Endothelial cell of umbilical vein (primary cell): Measurements from ENCODE around the gene SOX10. TPM values are rescaled to one million over a fixed set of nuclear protein-coding genes. Genes with fewer than 3 reads are reported as not detected.

ENCODE experiments used
- BruUV-seq: library from RNA; stranded (reverse); fragments of 400-500 nt; replicated peaks from 2 replicates; lab custom pipeline; 2021; lab: Mats Ljungman, UMichigan
- CTCF ChIA-PET: fragments of 300-600, 350-600 bp; sonication (Branson Sonifier 250); formaldehyde crosslinking; loops from one replicate; lab custom pipeline; 2021; ENCODE audit warnings: antibody characterized with exemption, inconsistent platforms; lab: Charles Lee
- POLR2A ChIA-PET: fragments of 300-600, 350-600 bp; sonication (Branson Sonifier 250); formaldehyde crosslinking; loops from one replicate; lab custom pipeline; 2021; ENCODE audit warnings: antibody characterized with exemption, inconsistent platforms; lab: Charles Lee
- DNase-seq: peaks from one replicate; pipeline ENCODE4 v3.0.0-alpha.2; 2011; ENCODE audit warnings: low read depth, low spot score
- FAIRE-seq: peaks from 2 replicates; lab custom pipeline; 2011; peaks lifted over from hg19 to GRCh38; lab: Jason Lieb, UNC
- H2AFZ ChIP-seq: 2 replicates; pipeline ENCODE4 v1.6.0; 2012; ENCODE audit warnings: low read depth, low read length, control low read depth, inconsistent platforms
- H3K27ac ChIP-seq: 2 replicates; pipeline ENCODE4 v1.5.1; 2011; ENCODE audit warnings: low read depth, mild to moderate bottlenecking, control low read depth, low read length, moderate library complexity; ENCODE audit not compliant: insufficient read depth
- H3K27me3 ChIP-seq, 2 experiments: 2 replicates each; pipeline versions ENCODE4 v1.6.0 to v1.6.1; 2011; ENCODE audit warnings: low read length in 2 of 2, mixed read lengths in 1 of 2; ENCODE audit not compliant: control insufficient read depth in 2 of 2, insufficient read depth in 2 of 2
- H3K36me3 ChIP-seq, 2 experiments: 2 replicates in 1 of 2; 3 replicates in 1 of 2; pipeline ENCODE4 v1.5.1; 2011; ENCODE audit warnings: low read length in 2 of 2, mild to moderate bottlenecking in 1 of 2, moderate library complexity in 1 of 2; ENCODE audit not compliant: control insufficient read depth in 2 of 2, insufficient read depth in 2 of 2; ENCODE audit errors: extremely low read depth in 1 of 2
- H3K4me1 ChIP-seq: 3 replicates; pipeline ENCODE4 v1.5.1; 2011; ENCODE audit warnings: mild to moderate bottlenecking, low read length; ENCODE audit not compliant: control insufficient read depth, insufficient read depth; ENCODE audit errors: extremely low read depth
- H3K4me2 ChIP-seq: 2 replicates; pipeline ENCODE4 v1.6.1; 2011; ENCODE audit warnings: low read length, control low read depth, mixed read lengths; ENCODE audit not compliant: insufficient read depth
- H3K4me3 ChIP-seq, 3 experiments: fragments of 200-600 bp in 1 of 3; sonication (generic), shearing (Covaris generic) in 1 of 3; replicated peaks in 1 of 3; 2 replicates each; pipeline ENCODE4 v1.5.1; 2011 to 2016; ENCODE audit warnings: control low read depth in 3 of 3, low read length in 3 of 3, mild to moderate bottlenecking in 2 of 3, inconsistent platforms in 1 of 3, low read depth in 1 of 3, moderate library complexity in 1 of 3; ENCODE audit not compliant: insufficient read depth in 1 of 3
- H3K79me2 ChIP-seq: 2 replicates; pipeline ENCODE4 v1.6.0; 2012; ENCODE audit warnings: low read length, inconsistent platforms; ENCODE audit not compliant: control insufficient read depth, insufficient read depth
- H3K9ac ChIP-seq: replicated peaks from 2 replicates; pipeline ENCODE3; 2011; ENCODE audit warnings: low read length, control low read depth; ENCODE audit not compliant: insufficient read depth; ENCODE audit errors: extremely low read depth
- H3K9me1 ChIP-seq: replicated peaks from 3 replicates; pipeline ENCODE4 v1.6.0; 2011; ENCODE audit warnings: mild to moderate bottlenecking, low read length; ENCODE audit not compliant: control insufficient read depth, insufficient read depth; ENCODE audit errors: extremely low read depth
- H3K9me3 ChIP-seq: replicated peaks from 2 replicates; pipeline ENCODE4 v1.5.1; 2012; ENCODE audit warnings: low read length, inconsistent platforms; ENCODE audit not compliant: control insufficient read depth, insufficient read depth
- H4K20me1 ChIP-seq: replicated peaks from 2 replicates; pipeline ENCODE3; 2011; ENCODE audit warnings: mild to moderate bottlenecking, low read length; ENCODE audit not compliant: control insufficient read depth, insufficient read depth; ENCODE audit errors: extremely low read depth
- CTCF ChIP-seq, 2 donors: IDR thresholded peaks; 1 replicate in 1 of 2; 2 replicates in 1 of 2; pipeline ENCODE4 v1.5.1; 2011; ENCODE audit warnings: low read length in 2 of 2, mild to moderate bottlenecking in 2 of 2, moderate library complexity in 2 of 2, control low read depth in 1 of 2, inconsistent platforms in 1 of 2, low read depth in 1 of 2; ENCODE audit not compliant: insufficient read depth in 1 of 2; ENCODE audit errors: extremely low read depth in 1 of 2
- FOS ChIP-seq: IDR thresholded peaks from 2 replicates; pipeline ENCODE4 v1.6.1; 2011; ENCODE audit warnings: mild to moderate bottlenecking, low read length, moderate library complexity, borderline replicate concordance; ENCODE audit not compliant: insufficient read depth
- MYC ChIP-seq: IDR thresholded peaks from one replicate; pipeline ENCODE4 v1.6.1; 2011; ENCODE audit warnings: mild to moderate bottlenecking, low read depth, low read length
- POLR2A ChIP-seq: IDR thresholded peaks from 2 replicates; pipeline ENCODE4 v1.6.1; 2012; ENCODE audit warnings: low read depth, mild to moderate bottlenecking, control low read depth, low read length
- POLR2AphosphoS5 ChIP-seq: IDR thresholded peaks from 2 replicates; pipeline ENCODE4 v1.6.1; 2012; ENCODE audit warnings: low read depth, mild to moderate bottlenecking, control low read depth, low read length, moderate library complexity; ENCODE audit not compliant: insufficient read depth
- dilution Hi-C: fragments of 300-500 bp; cut with MboI; formaldehyde crosslinking; loops from one replicate; pipeline ENCODE4 v1.15.0; 2019; ENCODE audit warnings: low sequenced_read_pairs; ENCODE audit not compliant: extremely low pct_ligation_motif_present
- intact Hi-C: fragments of 100-400 bp; cut with micrococcal nuclease; formaldehyde crosslinking; loops from one replicate; pipeline ENCODE4 v1.10.0; 2022
- polyA plus RNA-seq, 4 experiments: library from polyadenylated mRNA; depleted of rRNA in 3 of 4; stranded (reverse) in 3 of 4; unstranded in 1 of 4; fragments of >200 nt; gene quantifications; 2 replicates each; pipeline versions ENCODE4 v1.2.1 to v1.2.3, GENCODE V29; 2011 to 2012; ENCODE audit warnings: missing spikeins in 1 of 4
- total RNA-seq: library from RNA; stranded (reverse); gene quantifications from 2 replicates; pipeline ENCODE4 v1.2.3, GENCODE V29; 2021

SOX10 gene
- total and polyA plus RNA-seq, 2 donors (not counting 3 experiments of a cell fraction or from before 2014, with no cell fraction given), result not detected

DNA sequence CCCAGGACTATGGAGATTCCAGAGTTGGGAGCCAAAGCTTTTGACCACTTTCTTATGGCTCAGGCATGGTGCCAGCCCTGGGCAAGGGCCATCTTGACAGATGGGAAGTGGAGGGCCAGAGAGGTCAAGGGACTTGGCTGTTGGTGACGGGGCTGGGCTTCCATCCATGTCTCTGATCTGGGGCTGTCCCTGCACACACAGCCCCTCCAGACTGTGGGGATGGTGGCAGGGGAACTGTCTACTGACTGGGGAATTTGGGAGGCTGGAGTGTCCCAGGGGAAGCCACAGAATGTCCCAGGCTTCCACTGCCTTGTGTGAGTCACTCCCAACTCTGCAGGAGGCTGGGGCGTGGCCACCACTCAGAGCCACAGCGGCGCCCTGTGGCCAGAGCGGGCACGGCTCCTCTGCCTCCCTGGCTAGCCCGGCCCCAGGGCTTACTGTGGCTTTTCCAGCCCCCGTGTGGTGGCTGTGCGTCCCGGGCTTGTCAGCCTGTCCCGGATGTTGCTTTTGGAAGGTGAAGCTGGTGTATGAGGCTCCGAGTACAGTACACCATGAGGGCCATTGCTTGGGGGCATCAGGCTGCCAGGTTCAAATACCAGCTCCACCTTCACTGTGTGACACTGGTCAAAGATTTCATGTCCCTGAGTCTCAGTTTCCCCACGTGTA lies 50.5 kb downstream of the SOX10 start:
- intact Hi-C loops (loop anchor here (1.0 to 2.0 kb wide), 5 partner anchors 19 to 117 kb away; partner anchors contain the start of genes C22orf23, MICALL1 and POLR2F), dilution Hi-C loops (no loop called here)
- Histone ChIP-seq H3K9ac (no peak overlapping the region), H3K4me2 (no peak overlapping the region), H3K9me3 (no peaks in the 10 kb centered on the region), H3K27me3 (no peaks in the 10 kb centered on the region), H3K79me2 (no peaks in the 10 kb centered on the region), H4K20me1 (no peaks in the 10 kb centered on the region), H3K36me3 (peaks cover 0 to 28% of the 10 kb centered on the region in 2 experiments), H3K9me1 (no peaks in the 10 kb centered on the region), H3K27ac (peak overlapping the region; percentile 30), H2AFZ (no peak overlapping the region), H3K4me1 (peaks cover 29% of the 10 kb centered on the region), H3K4me3 (no peak overlapping the region)
- peak; percentile 95 for DNase-seq
- ChIA-PET CTCF (interaction anchor here (0.6 to 4.7 kb wide), 10 partner anchors 12 to 117 kb away, joined by 3 to 48 read pairs (median 7); partner anchors contain the start of genes ANKRD54, C22orf23, MICALL1 and POLR2F), POLR2A (interaction anchor here (0.5 to 0.6 kb wide), 2 partner anchors 12 to 374 kb away, joined by 3 read pairs; no protein-coding TSS in a partner anchor)
- FAIRE-seq, result peak; percentile 97
- TF ChIP-seq POLR2A (peak; percentile 27), MYC (no peak), POLR2AphosphoS5 (peak; percentile 43), FOS (peak; percentile 78), CTCF (IDR thresholded peaks at IDR 0.05; ENCODE audit: extremely low read depth in 1 of 2, insufficient read depth in 1 of 2, low read depth in 1 of 2, low read length in 2 of 2) (peak; percentile 99 to 100)
- no TSS peak for BruUV-seq
